Umbilical cord (tissue), 2 donors: ENCODE data around the gene HOXC6. TPM values are rescaled to one million over a fixed set of nuclear protein-coding genes. Genes with fewer than 3 reads are reported as not detected.

Source experiments
- DNase-seq: peaks from one replicate; pipeline ENCODE4 v3.0.0-alpha.2; 2015; ENCODE audit warnings: low spot score
- total RNA-seq: library from RNA; depleted of rRNA; stranded (reverse); fragments of >200 nt; gene quantifications from one replicate; pipeline ENCODE4 v1.2.3, GENCODE V29; 2014; ENCODE audit warnings: low replicate concordance; ENCODE audit not compliant: insufficient read depth

Gene HOXC6
- total RNA-seq, 1 donor from 2014 or later: 4.1 TPM

GRCh38 chr12:54001283-54002187, 26.7 kb upstream of the HOXC6 start:
- no peak for DNase-seq

- DNase-seq: no peak
These were observed 25.8 kb upstream of the HOXC6 start for GRCh38 chr12:54002278-54002914.

GRCh38 chr12:54002915-54003389, 25.3 kb upstream of the HOXC6 start:
- no peak for DNase-seq

GRCh38 chr12:54003625-54004024, 24.6 kb upstream of the HOXC6 start:
- DNase-seq: no peak

GRCh38 chr12:54004063-54004840, 24.0 kb upstream of the HOXC6 start:
- no peak for DNase-seq

GRCh38 chr12:54004841-54005530, 23.3 kb upstream of the HOXC6 start:
- no peak for DNase-seq

GRCh38 chr12:54005531-54005852, 22.7 kb upstream of the HOXC6 start:
- DNase-seq: no peak

- DNase-seq: peak; percentile 95
These were observed 22.2 kb upstream of the HOXC6 start for GRCh38 chr12:54005853-54006558.

GRCh38 chr12:54006559-54007220, 21.6 kb upstream of the HOXC6 start:
- peak; percentile 84 for DNase-seq

- no peak for DNase-seq
These were observed 20.5 kb upstream of the HOXC6 start for GRCh38 chr12:54007538-54008259.

- DNase-seq: no peak
These were observed 20.0 kb upstream of the HOXC6 start for GRCh38 chr12:54008260-54008552.

GRCh38 chr12:54009171-54010052, 18.8 kb upstream of the HOXC6 start:
- no peak for DNase-seq

GRCh38 chr12:54010053-54010971, 17.9 kb upstream of the HOXC6 start:
- no peak for DNase-seq

GRCh38 chr12:54010972-54011664, 17.1 kb upstream of the HOXC6 start:
- no peak for DNase-seq

GRCh38 chr12:54011665-54012532, 16.3 kb upstream of the HOXC6 start:
- DNase-seq: no peak
